ENCODE results near the gene TYMP.
A peak's percentile ranks its signal among the peaks of the same experiment; 100 is the strongest.
"Not testable (repeated sequence)": the region's sequence is repeated elsewhere in the genome, so short reads cannot be mapped to it uniquely, and the experiment has no call there.

The TYMP gene

DNA sequence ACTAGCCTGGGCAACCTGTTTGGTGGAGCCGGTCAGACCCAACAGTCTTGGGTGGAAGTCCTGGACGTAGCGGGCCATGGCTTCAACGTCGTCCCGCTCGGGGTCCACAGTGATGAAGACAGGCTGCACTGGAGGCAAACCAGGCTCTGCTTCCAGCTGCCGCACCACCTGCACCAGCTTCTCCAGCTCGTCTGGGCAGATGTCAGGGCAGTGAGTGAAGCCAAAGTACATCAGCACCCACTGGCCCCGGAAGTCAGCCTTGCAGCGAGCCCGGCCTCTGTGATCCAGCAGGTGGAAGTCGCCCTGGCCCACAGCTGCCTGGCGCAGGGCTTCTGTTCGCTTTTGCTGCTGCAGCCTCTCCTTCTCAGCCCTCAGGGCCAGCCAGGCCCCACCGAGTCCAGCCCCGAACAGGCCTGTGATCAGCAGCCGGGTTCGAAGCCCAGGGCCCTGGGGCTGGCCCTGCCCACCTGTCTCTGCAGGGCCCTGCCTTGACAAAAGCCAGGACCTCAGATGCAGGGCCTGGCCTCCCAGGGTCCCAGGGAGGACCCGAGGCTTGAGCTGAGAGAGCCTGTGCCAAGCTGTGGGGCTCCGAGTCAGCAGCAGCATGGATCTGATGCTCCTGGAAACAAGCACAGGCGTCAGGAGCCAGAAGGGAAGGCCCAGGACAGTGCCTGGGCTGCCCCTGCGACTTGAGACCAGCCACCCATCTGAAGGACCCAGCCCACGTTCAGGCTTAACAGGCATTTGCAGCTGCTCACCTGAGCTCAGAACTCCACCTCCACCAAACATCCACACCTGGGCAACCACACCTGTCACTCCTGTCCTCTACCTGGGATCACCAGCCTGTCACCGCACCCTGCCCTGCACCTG lies 5.8 kb downstream of the TYMP start:
- DNase-seq: no peak

DNA sequence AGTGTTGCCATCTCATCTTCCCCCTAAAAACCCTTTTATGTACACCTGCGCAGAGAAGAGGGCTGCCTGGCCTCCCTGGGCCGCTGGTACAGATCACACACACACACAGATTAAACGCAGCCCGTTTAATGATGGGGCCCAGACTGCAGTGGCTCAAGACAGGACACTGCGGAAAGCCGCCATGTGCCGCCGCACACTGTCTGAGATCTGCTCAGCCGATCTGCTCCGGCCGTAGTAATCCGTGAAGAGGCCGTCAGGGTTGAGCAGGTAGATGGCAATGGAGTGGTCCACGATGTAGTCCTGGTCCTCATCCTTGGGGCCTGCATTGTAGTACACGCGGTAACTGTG lies 6.4 kb downstream of the TYMP start:
- DNase-seq: no peak

DNA sequence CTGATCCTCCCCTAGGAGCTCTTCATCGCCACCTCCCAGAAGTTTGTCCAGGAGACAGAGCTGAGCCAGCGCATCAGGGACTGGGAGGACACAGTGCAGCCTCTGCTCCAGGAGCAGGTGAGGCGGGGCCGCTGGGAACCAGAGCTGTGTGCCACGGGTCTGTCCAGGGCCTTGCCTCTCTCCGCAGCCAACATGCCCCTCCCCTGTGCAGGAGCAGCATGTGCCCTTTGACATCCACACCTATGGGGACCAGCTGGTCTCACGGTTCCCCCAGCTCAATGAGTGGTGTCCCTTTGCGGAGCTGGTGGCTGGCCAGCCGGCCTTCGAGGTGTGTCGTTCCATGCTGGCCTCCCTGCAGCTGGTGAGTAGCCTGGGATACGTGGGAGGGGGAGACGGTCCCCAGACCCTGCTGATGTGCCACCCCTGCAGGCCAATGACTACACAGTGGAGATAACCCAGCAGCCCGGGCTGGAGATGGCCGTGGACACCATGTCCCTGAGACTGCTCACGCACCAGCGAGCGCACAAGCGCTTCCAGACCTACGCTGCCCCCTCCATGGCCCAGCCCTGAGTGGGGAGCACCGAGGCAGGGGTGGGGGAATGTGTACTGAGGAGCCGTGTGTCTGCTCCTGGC lies 6.9 kb downstream of the TYMP start:
- DNase-seq: no peak

DNA sequence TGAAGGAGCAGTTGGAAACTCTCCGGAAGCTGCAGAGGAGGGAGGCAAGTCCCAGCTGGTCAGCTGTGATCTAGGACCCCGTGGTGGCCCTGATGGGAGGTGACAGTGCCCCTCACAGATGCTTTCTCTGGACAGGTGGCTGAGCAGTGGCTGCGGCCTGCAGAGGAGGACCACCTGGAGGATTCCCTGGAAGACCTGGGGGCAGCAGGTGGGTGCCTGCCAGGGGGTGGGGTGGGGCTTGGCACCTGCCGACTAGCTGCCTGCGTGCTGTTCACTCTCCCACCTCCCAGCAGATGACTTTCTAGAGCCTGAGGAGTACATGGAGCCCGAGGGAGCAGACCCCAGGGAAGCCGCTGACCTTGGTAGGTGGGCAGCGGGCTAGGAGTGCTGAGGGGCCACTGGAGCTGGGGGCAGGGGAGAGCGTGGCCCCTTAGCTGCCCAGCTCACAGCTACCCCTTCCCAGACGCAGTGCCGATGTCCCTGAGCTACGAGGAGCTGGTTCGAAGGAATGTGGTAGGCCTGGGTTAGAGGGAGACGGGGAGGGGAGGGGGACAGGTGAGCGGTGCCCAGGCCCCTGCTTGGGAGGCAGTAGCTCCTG lies 7.5 kb downstream of the TYMP start:
- no peak for DNase-seq

DNA sequence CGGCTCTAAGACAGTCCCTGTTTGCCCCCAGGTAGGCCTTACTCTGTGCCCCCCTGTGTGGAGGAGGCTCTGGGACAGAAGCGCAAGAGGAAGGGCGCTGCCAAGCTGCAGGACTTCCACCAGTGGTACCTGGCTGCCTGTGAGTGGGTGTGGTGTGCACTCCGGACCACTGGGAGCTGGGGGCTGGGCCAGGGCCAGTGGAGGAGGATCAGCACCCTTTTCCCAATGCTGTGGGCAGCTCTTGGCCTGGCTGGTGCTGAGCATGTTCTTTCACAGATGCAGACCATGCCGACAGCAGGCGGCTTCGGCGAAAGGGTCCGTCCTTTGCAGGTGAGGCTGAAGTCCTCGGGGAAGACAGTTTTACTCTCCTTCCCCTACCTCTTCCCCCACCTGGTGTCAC lies 8.1 kb downstream of the TYMP start:
- no peak for DNase-seq

DNA sequence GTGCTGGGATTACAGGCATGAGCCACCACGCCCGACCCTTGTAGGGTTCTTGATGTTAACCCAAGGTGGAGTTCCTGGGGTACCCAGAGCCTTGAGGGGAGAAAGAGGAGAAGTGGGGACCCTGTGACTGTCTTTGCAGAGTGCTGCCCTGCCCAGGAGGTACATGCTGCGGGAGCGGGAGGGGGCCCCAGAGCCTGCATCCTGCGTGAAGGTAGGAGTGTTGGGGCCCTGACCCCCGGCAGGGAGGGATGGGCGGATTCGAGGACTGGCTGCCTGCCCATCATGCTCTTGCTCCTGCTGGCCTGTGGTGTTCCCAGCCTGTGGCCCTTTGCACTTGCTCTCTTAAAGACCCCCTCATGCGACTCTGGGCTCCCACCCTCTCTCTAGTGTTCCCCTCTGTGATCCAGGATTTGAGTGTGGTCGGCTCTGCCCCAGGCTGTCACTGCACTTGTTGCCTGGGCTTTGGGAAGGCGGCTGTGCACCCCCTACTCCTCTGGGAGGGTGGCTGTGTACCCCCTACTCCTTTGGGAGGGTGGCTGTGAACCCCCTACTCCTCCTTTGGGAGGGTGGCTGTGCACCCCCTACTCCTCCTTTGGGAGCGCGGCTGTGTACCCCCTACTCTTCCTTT lies 8.9 kb downstream of the TYMP start:
- no peak for DNase-seq

DNA sequence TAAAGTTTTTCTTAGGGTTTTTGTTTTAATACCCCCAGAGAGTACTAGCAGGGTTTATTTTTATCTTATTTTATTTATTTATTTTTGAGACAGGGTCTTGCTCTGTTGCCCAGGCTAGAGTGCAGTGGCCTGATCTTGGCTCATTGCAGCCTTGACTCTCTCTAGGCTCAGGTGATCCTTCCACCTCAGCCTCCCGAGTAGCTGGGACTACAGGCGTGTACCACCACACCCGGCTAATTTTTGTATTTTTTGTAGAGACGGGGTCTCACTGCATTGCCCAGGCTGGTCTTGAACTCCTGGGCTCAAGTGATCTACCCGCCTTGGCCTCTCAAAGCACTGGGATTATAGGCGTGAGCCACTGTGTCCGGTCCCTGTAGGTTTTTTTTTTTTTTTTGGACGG lies 9.6 kb downstream of the TYMP start:
- not testable (repeated sequence) for DNase-seq

DNA sequence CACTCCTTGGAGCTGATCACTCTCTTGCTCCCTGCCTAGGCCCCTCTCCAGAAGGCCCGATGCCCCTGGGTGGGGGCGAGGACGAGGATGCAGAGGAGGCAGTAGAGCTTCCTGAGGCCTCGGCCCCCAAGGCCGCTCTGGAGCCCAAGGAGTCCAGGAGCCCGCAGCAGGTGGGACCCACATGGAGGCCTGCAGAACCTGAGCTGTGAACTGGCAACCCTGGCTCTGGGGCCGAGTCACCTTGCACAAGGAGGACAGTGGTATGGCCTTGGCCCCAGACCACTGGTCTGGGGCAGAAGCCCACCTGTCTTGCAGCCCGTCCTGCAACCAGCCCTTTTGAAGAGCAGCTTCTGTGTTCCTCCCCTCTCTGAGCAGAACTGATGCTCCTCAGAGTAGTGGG lies 10.7 kb downstream of the TYMP start:
- DNase-seq: no peak

DNA sequence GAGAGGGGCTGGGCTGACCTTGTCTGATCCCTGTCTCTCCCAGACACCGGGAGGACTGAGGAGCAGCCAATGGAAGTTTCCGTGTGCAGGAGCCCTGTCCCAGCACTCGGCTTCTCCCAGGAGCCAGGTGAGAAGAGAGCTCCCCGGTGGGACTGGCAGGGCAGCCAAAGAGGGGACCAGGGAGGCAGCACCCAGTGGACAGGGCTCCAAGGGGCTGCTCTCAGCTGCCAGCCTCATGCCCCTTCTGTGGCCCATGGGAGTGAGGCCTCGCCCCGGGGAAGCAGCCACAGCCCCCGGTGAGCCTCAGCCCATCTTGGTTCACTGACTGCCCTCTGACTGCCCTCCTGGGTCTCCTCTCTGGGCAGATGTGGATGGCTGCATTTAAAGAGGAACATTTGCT lies 11.2 kb downstream of the TYMP start:
- no peak for DNase-seq

DNA sequence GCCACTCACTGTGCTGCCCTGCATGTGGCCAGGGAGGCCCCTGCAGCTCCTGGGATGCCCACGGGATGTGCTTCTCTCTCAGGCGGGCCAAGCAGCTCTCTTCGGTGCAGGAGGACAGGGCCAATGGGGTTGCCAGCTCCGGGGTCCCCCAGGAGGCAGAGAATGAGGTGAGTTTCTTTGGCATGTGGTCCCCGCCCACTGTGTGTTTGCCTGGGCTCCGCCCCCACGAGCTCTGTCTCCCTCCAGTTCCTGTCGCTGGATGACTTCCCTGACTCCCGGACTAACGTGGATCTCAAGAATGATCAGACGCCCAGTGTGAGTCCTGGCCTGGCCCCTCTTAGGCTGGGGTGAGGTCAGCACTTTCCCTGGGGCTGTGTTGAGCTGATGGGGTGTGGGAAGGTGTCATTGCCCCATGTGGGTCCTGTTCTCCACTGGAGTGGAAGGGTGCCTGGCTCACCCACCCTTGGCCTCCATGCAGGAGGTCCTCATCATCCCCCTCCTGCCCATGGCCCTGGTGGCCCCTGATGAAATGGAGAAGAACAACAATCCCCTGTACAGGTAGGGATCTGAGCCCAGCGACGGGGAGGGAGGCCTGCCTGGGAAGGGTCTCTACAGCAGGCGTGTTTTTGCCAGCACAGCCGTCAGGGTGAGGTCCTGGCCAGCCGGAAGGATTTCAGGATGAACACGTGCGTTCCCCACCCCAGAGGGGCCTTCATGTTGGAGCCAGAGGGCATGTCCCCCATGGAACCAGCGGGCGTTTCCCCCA lies 12.1 kb downstream of the TYMP start:
- no peak for DNase-seq

DNA sequence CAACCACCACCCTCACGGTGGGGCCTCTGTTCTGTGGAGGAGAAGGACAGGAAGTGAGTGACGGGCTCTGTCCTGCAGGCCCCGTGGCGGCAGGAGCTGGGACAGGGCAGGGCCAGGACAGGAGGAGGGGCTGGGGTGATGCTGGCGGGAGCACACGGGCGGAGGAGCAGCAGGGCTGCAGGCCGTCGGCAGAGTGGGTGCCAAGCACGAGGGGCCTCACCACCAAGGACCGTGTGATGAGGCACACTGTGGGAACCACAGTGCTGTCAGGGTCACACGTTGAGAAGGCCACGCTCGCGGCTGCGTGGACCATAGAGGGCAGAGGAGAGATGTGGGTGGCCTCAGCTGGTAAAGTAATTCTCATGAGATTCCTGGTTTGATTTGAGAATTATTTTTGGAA lies 12.9 kb downstream of the TYMP start:
- no peak for DNase-seq

DNA sequence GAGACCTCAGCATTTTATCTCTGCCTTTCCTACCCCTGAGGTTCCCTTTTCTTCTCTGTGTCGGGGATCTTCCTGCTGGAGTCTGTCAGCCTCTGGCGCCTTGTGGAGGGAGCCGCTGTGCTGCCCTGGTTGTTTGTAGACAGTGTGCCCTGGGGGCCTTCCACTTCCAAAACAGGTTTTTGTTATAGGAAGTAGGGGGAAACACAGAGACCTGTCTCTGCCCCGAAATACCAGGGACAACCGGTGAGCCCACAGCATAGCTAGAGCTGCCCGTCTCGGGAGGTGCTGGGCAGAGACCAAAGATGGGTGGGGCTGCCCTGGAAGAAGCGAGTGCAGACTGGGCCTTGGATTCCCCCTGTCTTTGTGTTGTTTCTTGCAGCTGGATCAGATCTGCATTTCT lies 13.7 kb downstream of the TYMP start:
- DNase-seq: no peak

DNA sequence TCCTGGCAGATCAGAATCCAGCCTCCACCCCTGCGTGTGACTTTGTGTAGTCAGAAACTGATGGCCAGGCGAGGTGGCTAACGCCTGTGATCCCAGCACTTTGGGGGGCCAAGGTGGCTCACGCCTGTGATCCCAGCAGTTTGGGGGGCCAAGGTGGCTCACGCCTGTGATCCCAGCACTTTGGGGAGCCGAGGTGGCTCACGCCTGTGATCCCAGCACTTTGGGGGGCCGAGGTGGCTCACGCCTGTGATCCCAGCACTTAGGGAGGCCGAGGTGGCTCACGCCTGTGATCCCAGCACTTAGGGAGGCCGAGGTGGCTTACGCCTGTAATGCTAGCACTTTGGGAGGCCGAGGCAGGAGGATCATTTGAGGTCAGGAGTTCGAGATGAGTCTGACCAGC lies 16.6 kb downstream of the TYMP start:
- no peak for DNase-seq

DNA sequence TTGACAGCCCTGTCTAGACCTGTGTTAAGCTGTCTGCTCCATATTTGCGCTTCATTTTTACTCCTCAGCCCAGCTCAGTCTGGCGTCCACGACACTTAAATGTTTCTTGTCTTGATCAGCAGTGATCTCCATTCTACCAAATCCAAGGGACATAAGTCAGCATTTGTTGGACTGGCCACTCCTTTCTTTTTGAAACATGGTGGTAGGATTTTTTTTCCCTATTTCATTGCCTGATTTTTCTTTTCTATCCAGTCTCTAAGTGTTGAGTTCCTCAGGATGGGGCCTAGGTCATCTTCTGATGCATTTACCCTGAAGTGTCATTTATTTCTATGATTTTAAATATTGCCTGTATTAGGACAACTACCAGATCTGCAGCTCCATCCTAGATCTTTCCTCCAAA lies 20.9 kb downstream of the TYMP start:
- no peak for DNase-seq

DNA sequence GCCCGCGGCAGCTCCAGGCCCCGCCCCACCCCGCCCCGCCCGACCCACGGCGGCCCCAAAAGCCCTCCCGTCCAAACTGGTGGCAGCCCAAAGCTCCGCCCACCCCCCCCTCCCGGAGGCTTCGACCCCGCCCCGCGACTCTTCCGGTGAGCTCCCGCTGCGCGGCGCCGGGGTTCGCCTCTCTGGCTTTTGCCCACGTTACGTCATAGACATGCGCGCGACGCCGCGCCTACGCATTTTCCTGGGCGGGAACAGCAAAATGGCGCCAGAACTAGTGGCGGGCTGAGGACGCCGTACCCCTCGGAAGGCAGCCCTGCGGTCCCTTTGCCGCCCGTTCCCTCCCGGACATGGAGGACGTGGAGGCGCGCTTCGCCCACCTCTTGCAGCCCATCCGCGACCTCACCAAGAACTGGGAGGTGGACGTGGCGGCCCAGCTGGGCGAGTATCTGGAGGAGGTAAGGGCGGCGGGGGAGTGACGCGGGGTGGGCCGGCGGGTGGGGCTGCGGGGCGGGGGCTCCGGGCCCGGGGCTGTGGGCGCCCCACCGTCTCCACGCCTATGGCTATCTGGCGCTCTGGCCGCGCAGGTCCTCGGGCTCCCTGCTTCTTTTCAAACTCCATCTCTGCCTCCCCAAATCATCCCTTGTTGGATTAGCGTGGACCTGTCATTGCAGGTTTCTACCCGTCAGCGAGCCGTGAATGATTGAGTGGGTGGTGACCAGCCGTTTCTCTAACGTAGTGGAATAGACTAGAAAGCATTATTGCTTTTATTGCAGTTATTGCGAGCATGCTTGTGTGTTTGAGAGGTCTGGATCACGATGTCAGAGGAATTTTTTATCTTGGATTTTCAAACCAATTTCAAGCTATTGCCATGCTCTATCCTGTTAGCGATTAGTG lies 21.6 kb downstream of the TYMP start, which contains the start of gene NCAPH2:
Gene NCAPH2, plus strand, starts transcription at position 234 of the 894 bp plus-strand sequence. Its CDS starts 114 bp downstream, at position 348.
- DNase-seq: peak; percentile 100

DNA sequence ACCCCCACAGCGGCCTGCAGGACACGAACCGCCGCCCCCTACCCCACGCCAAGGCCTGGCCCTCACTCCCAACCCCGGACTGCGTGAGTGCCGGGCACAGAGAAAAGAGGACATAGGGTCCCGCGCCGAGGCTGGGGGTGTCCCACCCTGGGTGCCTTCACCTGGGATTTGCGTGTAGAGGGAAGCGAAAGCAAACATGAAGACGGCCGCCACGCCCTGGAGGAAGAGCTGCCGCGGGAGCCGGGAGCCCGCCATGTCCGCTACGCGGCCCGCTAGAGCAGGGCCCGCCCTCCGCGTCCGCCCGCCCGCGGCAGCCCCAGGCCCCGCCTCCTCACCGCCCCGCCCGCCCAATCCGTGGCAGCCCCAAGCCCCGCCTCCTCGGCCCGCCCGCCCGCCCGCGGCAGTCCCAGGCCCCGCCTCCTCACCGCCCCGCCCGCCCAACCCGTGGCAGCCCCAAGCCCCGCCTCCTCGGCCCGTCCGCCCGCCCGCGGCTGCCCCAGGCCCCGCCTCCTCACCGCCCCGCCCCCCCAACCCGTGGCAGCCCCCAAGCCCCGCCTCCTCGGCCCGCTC lies 22.3 kb downstream of the TYMP start, which contains the start of gene LMF2:
Gene LMF2, minus strand, starts transcription at position 282 of the 570 bp plus-strand sequence. Its CDS starts 27 bp downstream, at position 255.
- peak; percentile 97 for DNase-seq

DNA sequence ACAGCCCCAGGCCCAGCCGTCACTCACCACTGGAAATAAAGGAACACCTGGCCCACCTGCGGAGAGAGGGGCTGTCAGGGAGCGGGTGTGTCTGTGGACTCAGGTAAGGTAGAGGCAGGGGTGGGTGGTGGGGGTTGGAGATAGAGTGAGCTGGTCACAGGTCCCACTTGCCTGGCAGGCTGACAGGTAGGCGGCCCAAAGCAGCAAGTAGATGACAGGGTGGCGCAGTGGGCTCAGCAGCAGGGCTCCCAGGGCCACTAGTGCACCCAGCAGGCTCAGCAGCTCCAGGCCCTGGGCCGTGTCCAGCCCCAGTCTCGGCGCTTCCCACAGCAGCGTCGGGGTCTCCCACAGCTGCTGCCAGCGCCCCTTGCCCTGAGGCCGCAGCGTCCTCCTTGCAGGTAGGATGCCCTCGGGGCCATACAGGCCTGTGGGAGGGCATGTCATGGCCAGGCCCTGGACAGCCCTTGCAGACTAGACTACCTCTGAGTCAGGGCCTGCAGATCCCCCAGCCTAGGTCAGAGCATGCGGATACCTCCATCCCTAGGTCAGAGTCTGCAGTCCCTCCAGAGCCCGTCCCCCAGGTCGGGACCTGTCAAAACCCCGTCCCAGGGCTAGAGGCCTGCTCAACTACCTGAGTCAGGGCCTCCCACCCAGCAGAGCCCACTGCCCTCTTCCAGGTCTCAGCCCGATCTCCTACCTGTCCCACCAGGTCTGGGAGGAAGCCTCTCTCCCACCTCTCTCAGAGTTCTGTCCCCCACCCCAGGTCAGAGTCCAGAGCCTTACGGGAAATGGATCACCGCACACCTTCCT lies 23.0 kb downstream of the TYMP start:
- DNase-seq: no peak

DNA sequence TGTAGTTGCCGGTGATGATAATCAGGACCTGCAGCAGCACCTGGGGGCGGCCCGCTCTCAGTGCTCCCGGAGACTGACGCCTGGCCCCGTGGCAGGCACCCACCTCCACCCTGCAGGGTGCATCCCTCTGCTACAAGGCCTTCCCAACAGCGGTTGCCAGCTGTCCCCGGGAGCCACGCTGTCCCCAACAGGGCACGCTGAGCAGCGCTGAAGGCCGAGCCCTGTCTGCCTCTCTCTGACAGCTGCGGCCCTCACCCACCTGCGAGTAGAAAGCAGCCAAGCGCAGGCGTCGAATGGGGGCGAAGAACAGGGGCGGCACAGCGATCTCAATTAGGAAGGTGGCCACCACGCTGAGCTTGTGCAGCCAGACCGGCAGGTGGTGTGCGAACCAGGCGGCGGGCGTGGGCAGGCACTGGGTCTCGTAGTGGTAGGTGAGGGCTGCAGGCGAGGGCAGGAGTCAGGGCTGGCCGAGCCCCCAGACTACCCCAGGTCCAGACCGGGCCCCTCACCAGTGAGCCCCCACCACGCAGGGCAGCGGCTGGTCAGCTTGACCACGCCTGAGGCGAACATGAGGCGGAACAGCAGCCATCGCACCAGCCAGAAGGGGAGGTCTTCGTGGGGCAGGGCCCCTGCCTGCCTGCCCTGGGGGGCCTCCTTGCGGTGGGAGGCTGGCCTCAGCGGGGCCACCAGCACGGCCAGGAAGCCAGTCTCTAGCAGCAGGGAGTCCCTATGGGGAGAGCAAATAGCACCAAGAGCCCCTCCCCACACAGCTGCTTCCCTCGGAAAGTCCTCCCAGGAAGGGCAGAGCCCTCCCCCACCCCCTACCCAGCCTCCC lies 23.8 kb downstream of the TYMP start:
- DNase-seq: no peak

DNA sequence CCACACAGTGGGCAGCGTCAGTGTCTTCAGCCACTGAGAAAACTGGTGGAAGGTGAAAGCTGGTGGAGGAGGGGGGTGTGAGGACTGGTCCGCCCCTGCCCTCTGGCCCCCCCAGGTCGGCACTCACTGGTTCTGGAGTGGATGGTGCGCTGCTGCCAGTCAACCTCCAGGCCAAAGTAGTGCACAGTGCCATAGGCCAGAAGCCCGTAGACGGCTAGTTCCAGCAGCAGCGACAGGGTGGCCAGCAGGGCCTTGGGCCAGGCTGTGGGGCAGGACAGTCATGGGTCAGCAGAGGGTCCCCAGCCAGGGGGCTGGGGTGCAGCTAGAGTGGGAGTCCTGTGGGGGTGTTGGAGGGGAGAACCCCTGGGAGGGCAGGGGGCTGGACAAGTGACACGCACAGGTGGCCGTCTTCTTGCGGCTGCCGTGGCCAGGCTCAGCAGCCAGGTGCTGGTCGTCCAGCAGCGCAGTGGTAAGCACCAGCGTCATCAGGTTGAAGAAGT lies 24.5 kb downstream of the TYMP start:
- no peak for DNase-seq

Data from activated effector memory CD4-positive, alpha-beta T cell treated with anti-CD3 and anti-CD28 coated beads, Interleukin-2, amount 50 U/mL, for 16 hours (primary cell).